ENCODE measurements around the gene PCGF6. TPM values are rescaled to one million over a fixed set of nuclear protein-coding genes. Genes with fewer than 3 reads are reported as not detected.

Gene PCGF6
- polyA plus RNA-seq, 1 of the 3 experiments (the other 2 are of a cell fraction) = 5.1 TPM

DNA sequence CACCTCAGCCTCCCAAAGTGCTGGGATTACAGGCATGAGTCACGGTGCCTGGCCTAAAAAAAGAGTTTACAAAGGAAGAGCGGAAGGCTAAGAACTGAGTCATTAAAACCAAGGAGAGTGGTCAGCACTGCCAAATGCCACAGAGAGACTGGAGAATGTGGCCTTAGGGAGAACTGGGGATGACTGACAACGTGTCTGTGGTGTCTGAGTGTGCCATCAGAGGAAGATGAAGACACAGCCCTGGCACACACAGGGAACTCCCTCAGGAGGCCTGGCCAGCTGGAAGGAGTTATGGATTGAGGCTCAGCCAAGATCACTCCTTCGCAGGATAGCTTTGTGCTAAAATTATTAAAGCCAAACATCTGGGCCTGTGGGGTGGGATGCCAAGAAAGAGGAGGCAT, 77.9 kb downstream of the PCGF6 start:
- Histone ChIP-seq H3K27me3 (ENCODE audit: insufficient read depth) (peaks cover 2% of the 10 kb centered on the region; the same call in 1 of the 2 replicates), H3K9me2 (no peaks in the 10 kb centered on the region), H3K4me3 (ENCODE audit: low read depth in 2 of 2, low read length in 1 of 2) (no peak overlapping the region), H2AFZ (ENCODE audit: low read depth) (no peak overlapping the region), H3K9me3 (no peaks in the 10 kb centered on the region), H3K4me1 (ENCODE audit: control insufficient read depth in 1 of 2, insufficient read depth in 2 of 2, low read depth in 1 of 2, low read length in 1 of 2) (peaks cover 10 to 18% of the 10 kb centered on the region in 2 experiments), H3K9ac (no peak overlapping the region), H3K36me3 (replicated peaks in 1 of 2; ENCODE audit: control insufficient read depth in 1 of 2, insufficient read depth in 2 of 2, low read length in 1 of 2) (no peaks in the 10 kb centered on the region), H3K79me2 (ENCODE audit: insufficient read depth) (no peaks in the 10 kb centered on the region), H3F3A (replicated peaks; ENCODE audit: insufficient read depth) (peaks cover 20% of the 10 kb centered on the region), H4K20me1 (ENCODE audit: insufficient read depth) (peaks cover 5% of the 10 kb centered on the region; the same call in 1 of the 2 replicates), H3K27ac (ENCODE audit: low read depth in 2 of 2, low read length in 1 of 2) (peak overlapping the region in 1 of 2 experiments; percentile 61; a peak in 2 of 4 replicates), H3K4me2 (peak overlapping the region; percentile 69)
- WGBS (ENCODE audit: low lambda C conversion rate) = 10% methylated on average over 4 of the region's 4 CpGs
- TF ChIP-seq POLR2AphosphoS5 (IDR thresholded peaks at IDR 0.05; ENCODE audit: low read depth, low read length) (peak; percentile 39; the same call in 1 of the 2 replicates), JUND (IDR thresholded peaks at IDR 0.05) (peak; percentile 96), MEF2A (IDR thresholded peaks at IDR 0.05; ENCODE audit: borderline replicate concordance, low read depth) (peak; percentile 89), TEAD4 (IDR thresholded peaks at IDR 0.05; ENCODE audit: borderline replicate concordance, insufficient read depth) (peak; percentile 80), RCOR1 (IDR thresholded peaks at IDR 0.05; ENCODE audit: low read length) (no peak), NRF1 (IDR thresholded peaks at IDR 0.05; ENCODE audit: low read depth, low read length) (no peak), YY1 (IDR thresholded peaks at IDR 0.05; ENCODE audit: low read depth) (no peak), FOSL2 (IDR thresholded peaks at IDR 0.05; ENCODE audit: borderline replicate concordance, low read depth) (peak; percentile 98), RXRA (IDR thresholded peaks at IDR 0.05; ENCODE audit: borderline replicate concordance, low read depth) (peak; percentile 81), GABPA (IDR thresholded peaks at IDR 0.05; ENCODE audit: low read depth) (no peak), TCF12 (IDR thresholded peaks at IDR 0.05) (peak; percentile 97), TAF1 (IDR thresholded peaks at IDR 0.05; ENCODE audit: borderline replicate concordance, low read depth, low read length) (no peak), GATA2 (CRISPR knock-in tag; IDR thresholded peaks at IDR 0.05) (no peak), EP300 (IDR thresholded peaks at IDR 0.05; ENCODE audit: borderline replicate concordance in 1 of 2, low read depth in 1 of 2, low read length in 1 of 2) (peak in 1 of 2 experiments; percentile 71; a peak in 1 of 4 replicates), NFIC (IDR thresholded peaks at IDR 0.05; ENCODE audit: borderline replicate concordance) (peak; percentile 97)
- TF ChIP-seq, protein P1, sequence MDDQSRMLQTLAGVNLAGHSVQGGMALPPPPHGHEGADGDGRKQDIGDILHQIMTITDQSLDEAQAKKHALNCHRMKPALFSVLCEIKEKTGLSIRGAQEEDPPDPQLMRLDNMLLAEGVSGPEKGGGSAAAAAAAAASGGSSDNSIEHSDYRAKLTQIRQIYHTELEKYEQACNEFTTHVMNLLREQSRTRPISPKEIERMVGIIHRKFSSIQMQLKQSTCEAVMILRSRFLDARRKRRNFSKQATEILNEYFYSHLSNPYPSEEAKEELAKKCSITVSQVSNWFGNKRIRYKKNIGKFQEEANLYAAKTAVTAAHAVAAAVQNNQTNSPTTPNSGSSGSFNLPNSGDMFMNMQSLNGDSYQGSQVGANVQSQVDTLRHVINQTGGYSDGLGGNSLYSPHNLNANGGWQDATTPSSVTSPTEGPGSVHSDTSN (IDR thresholded peaks at IDR 0.05) = peak; percentile 95
- TF ChIP-seq, protein P2, sequence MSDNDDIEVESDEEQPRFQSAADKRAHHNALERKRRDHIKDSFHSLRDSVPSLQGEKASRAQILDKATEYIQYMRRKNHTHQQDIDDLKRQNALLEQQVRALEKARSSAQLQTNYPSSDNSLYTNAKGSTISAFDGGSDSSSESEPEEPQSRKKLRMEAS (IDR thresholded peaks at IDR 0.05; ENCODE audit: low read depth) = peak; percentile 77
- TF ChIP-seq, protein P3, sequence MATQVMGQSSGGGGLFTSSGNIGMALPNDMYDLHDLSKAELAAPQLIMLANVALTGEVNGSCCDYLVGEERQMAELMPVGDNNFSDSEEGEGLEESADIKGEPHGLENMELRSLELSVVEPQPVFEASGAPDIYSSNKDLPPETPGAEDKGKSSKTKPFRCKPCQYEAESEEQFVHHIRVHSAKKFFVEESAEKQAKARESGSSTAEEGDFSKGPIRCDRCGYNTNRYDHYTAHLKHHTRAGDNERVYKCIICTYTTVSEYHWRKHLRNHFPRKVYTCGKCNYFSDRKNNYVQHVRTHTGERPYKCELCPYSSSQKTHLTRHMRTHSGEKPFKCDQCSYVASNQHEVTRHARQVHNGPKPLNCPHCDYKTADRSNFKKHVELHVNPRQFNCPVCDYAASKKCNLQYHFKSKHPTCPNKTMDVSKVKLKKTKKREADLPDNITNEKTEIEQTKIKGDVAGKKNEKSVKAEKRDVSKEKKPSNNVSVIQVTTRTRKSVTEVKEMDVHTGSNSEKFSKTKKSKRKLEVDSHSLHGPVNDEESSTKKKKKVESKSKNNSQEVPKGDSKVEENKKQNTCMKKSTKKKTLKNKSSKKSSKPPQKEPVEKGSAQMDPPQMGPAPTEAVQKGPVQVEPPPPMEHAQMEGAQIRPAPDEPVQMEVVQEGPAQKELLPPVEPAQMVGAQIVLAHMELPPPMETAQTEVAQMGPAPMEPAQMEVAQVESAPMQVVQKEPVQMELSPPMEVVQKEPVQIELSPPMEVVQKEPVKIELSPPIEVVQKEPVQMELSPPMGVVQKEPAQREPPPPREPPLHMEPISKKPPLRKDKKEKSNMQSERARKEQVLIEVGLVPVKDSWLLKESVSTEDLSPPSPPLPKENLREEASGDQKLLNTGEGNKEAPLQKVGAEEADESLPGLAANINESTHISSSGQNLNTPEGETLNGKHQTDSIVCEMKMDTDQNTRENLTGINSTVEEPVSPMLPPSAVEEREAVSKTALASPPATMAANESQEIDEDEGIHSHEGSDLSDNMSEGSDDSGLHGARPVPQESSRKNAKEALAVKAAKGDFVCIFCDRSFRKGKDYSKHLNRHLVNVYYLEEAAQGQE (IDR thresholded peaks at IDR 0.05; ENCODE audit: low read depth, low read length) = peak; percentile 37; the same call in 1 of the 2 replicates
- TF ChIP-seq, protein P4, sequence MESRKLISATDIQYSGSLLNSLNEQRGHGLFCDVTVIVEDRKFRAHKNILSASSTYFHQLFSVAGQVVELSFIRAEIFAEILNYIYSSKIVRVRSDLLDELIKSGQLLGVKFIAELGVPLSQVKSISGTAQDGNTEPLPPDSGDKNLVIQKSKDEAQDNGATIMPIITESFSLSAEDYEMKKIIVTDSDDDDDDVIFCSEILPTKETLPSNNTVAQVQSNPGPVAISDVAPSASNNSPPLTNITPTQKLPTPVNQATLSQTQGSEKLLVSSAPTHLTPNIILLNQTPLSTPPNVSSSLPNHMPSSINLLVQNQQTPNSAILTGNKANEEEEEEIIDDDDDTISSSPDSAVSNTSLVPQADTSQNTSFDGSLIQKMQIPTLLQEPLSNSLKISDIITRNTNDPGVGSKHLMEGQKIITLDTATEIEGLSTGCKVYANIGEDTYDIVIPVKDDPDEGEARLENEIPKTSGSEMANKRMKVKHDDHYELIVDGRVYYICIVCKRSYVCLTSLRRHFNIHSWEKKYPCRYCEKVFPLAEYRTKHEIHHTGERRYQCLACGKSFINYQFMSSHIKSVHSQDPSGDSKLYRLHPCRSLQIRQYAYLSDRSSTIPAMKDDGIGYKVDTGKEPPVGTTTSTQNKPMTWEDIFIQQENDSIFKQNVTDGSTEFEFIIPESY (IDR thresholded peaks at IDR 0.05; ENCODE audit: borderline replicate concordance, low read depth) = peak; percentile 27; the same call in 1 of the 2 replicates
- DNase-seq = no peak
- CTCF ChIA-PET = interaction anchor here (0.6 kb wide), 1 partner anchor 81 kb away, joined by 3 read pairs; no protein-coding TSS in a partner anchor
- POLR2A ChIA-PET = no interaction called here

Data from SK-N-SH (cell line).